A673 (cell line): Measurements from ENCODE around the gene FGF6. TPM values are rescaled to one million over a fixed set of nuclear protein-coding genes. Genes with fewer than 3 reads are reported as not detected.

Experiments used
- BruUV-seq: library from RNA; stranded (reverse); fragments of 400-500 nt; replicated peaks from 2 replicates; lab custom pipeline; 2021; lab: Mats Ljungman, UMichigan
- CTCF ChIA-PET: fragments of 300-600 bp; sonication (Branson Sonifier 250); formaldehyde crosslinking; loops from one replicate; lab custom pipeline; 2022; ENCODE audit warnings: antibody characterized with exemption; lab: Charles Lee
- POLR2A ChIA-PET: fragments of 300-600 bp; sonication (Branson Sonifier 250); formaldehyde crosslinking; loops from one replicate; lab custom pipeline; 2022; ENCODE audit warnings: antibody characterized with exemption; ENCODE audit not compliant: low non-redundant PET; lab: Charles Lee
- DNase-seq: peaks from one replicate; pipeline ENCODE4 v3.0.0-alpha.2; 2015; ENCODE audit warnings: low spot score
- H3K27ac ChIP-seq: fragments of 200-600 bp; sonication (generic); 2 replicates; pipeline ENCODE4 v1.5.1; 2016; ENCODE audit warnings: mixed run types, low read depth, mild to moderate bottlenecking, mixed read lengths, antibody characterized with exemption, low read length; ENCODE audit not compliant: poor library complexity, severe bottlenecking
- H3K27me3 ChIP-seq: fragments of 200-600 bp; sonication (generic); replicated peaks from 2 replicates; pipeline ENCODE4 v1.6.1; 2017; ENCODE audit warnings: mixed run types, low read depth, mild to moderate bottlenecking, mixed read lengths, antibody characterized with exemption, low read length; ENCODE audit not compliant: insufficient read depth, poor library complexity
- H3K36me3 ChIP-seq: fragments of 200-600 bp; sonication (generic); 2 replicates; pipeline ENCODE4 v1.6.1; 2016; ENCODE audit warnings: mixed run types, mild to moderate bottlenecking, mixed read lengths, antibody characterized with exemption, low read length; ENCODE audit not compliant: insufficient read depth, poor library complexity, severe bottlenecking
- H3K4me1 ChIP-seq: fragments of 200-600 bp; sonication (generic); 2 replicates; pipeline ENCODE4 v1.6.1; 2017; ENCODE audit warnings: mixed run types, mild to moderate bottlenecking, mixed read lengths, antibody characterized with exemption, low read length; ENCODE audit not compliant: insufficient read depth, poor library complexity, severe bottlenecking
- H3K4me3 ChIP-seq: fragments of 200-600 bp; sonication (generic); 2 replicates; pipeline ENCODE4 v1.5.1; 2016; ENCODE audit warnings: low read depth, mixed run types, mild to moderate bottlenecking, mixed read lengths, low read length; ENCODE audit not compliant: poor library complexity, severe bottlenecking
- H3K9me3 ChIP-seq: fragments of 200-600 bp; sonication (generic); 2 replicates; pipeline ENCODE4 v1.6.1; 2016; ENCODE audit warnings: mixed run types, low read depth, mild to moderate bottlenecking, mixed read lengths, antibody characterized with exemption, low read length; ENCODE audit not compliant: poor library complexity, severe bottlenecking
- CTCF ChIP-seq: fragments of 300-800, 200-600 bp; sonication (generic); conservative IDR thresholded peaks from 2 replicates; pipeline ENCODE4 v1.5.1; 2017; ENCODE audit warnings: low read depth, mild to moderate bottlenecking, antibody characterized with exemption, low read length, moderate library complexity, mixed read lengths
- EZH2 ChIP-seq: fragments of 200-600 bp; sonication (generic); IDR thresholded peaks from 2 replicates; pipeline ENCODE4 v1.6.1; 2017; ENCODE audit warnings: borderline replicate concordance, low read depth, mild to moderate bottlenecking, mixed read lengths, antibody characterized with exemption, low read length; ENCODE audit not compliant: poor library complexity, severe bottlenecking
- intact Hi-C: fragments of 100-400 bp; cut with micrococcal nuclease; formaldehyde crosslinking; loops from one replicate; pipeline ENCODE4 v1.10.0; 2022; ENCODE audit not compliant: unreplicated experiment
- total RNA-seq: library from RNA; stranded (reverse); gene quantifications from 2 replicates; pipeline ENCODE4 v1.2.3, GENCODE V29; 2021

The FGF6 gene
- total RNA-seq, 1 experiment from 2014 or later: not detected

GRCh38 chr12:4482936-4483335 is 37.3 kb upstream of the FGF6 start:
- ChIA-PET POLR2A (no interaction called here), CTCF (no interaction called here)
- no TSS peak for BruUV-seq
- no peak for TF ChIP-seq CTCF
- no peak for TF ChIP-seq EZH2
- H3K4me3 ChIP-seq: no peak overlapping the region
- no peak overlapping the region for H3K27ac ChIP-seq
- H3K4me1 ChIP-seq: peaks cover 3% of the 10 kb centered on the region
- H3K9me3 ChIP-seq: peaks cover 13% of the 10 kb centered on the region
- no peaks in the 10 kb centered on the region for H3K36me3 ChIP-seq
- intact Hi-C loops: no loop called here
- no peaks in the 10 kb centered on the region for H3K27me3 ChIP-seq
- DNase-seq: no peak

- H3K4me1 ChIP-seq: no peaks in the 10 kb centered on the region
- BruUV-seq: no TSS peak
- intact Hi-C loops: no loop called here
Observed at GRCh38 chr12:4478933-4479332, 33.3 kb upstream of the FGF6 start.

GRCh38 chr12:4477129-4477528 is 31.5 kb upstream of the FGF6 start:
- Histone ChIP-seq H3K27me3 (peaks cover 17% of the 10 kb centered on the region), H3K9me3 (peaks cover 13% of the 10 kb centered on the region), H3K4me3 (no peak overlapping the region), H3K36me3 (no peaks in the 10 kb centered on the region), H3K4me1 (no peaks in the 10 kb centered on the region), H3K27ac (no peak overlapping the region)
- BruUV-seq: no TSS peak
- intact Hi-C loops: no loop called here
- no peak for TF ChIP-seq CTCF
- TF ChIP-seq EZH2: no peak
- POLR2A ChIA-PET: no interaction called here
- CTCF ChIA-PET: no interaction called here
- DNase-seq: no peak

More at GRCh38 chr12:4478933-4479332, 33.3 kb upstream of the FGF6 start:
- ChIA-PET POLR2A (no interaction called here), CTCF (no interaction called here)
- H3K9me3 ChIP-seq: peaks cover 13% of the 10 kb centered on the region
- no peak for DNase-seq
- TF ChIP-seq CTCF (no peak), EZH2 (no peak)
- H3K4me3 ChIP-seq: no peak overlapping the region
- no peak overlapping the region for H3K27ac ChIP-seq
- H3K36me3 ChIP-seq: no peaks in the 10 kb centered on the region
- peaks cover 14% of the 10 kb centered on the region for H3K27me3 ChIP-seq
